Keratinocyte (primary cell): Measurements from ENCODE around the gene CRADD. TPM values are rescaled to one million over a fixed set of nuclear protein-coding genes. Genes with fewer than 3 reads are reported as not detected.

Source experiments
- DNase-seq: peaks from one replicate; pipeline ENCODE4 v3.0.0-alpha.2; 2011; ENCODE audit warnings: low read depth, missing footprints, low spot score
- FAIRE-seq: peaks from 2 replicates; lab custom pipeline; 2011; peaks lifted over from hg19 to GRCh38; lab: Jason Lieb, UNC
- H2AFZ ChIP-seq: 2 replicates; pipeline ENCODE4 v1.6.0; 2012; ENCODE audit warnings: low read length, control low read depth, inconsistent platforms; ENCODE audit not compliant: control insufficient read depth
- H3K27ac ChIP-seq: 2 replicates; pipeline ENCODE4 v1.5.1; 2011; ENCODE audit warnings: low read length; ENCODE audit not compliant: control insufficient read depth, insufficient read depth
- H3K27me3 ChIP-seq: 3 replicates; pipeline ENCODE4 v1.6.0; 2011; ENCODE audit warnings: low read length; ENCODE audit not compliant: control insufficient read depth, insufficient read depth; ENCODE audit errors: extremely low read depth
- H3K36me3 ChIP-seq, 2 experiments: 2 replicates in 1 of 2; 3 replicates in 1 of 2; pipeline ENCODE4 v1.5.1; 2011; ENCODE audit warnings: low read length in 2 of 2, mild to moderate bottlenecking in 1 of 2; ENCODE audit not compliant: control insufficient read depth in 2 of 2, insufficient read depth in 2 of 2; ENCODE audit errors: extremely low read depth in 1 of 2
- H3K4me1 ChIP-seq: 3 replicates; pipeline ENCODE4 v1.5.1; 2011; ENCODE audit warnings: low read length; ENCODE audit not compliant: control insufficient read depth, insufficient read depth; ENCODE audit errors: extremely low read depth
- H3K4me2 ChIP-seq: 3 replicates; pipeline ENCODE4 v1.6.0; 2011; ENCODE audit warnings: low read depth, low read length; ENCODE audit not compliant: control insufficient read depth, insufficient read depth; ENCODE audit errors: extremely low read depth
- H3K4me3 ChIP-seq, 3 experiments: fragments of 200-600 bp in 1 of 3; sonication (generic) in 1 of 3; 2 replicates in 2 of 3; 3 replicates in 1 of 3; pipeline ENCODE4 v1.5.1; 2011 to 2016; ENCODE audit warnings: low read length in 3 of 3, mild to moderate bottlenecking in 3 of 3, control low read depth in 2 of 3, inconsistent platforms in 1 of 3, low read depth in 1 of 3, mixed read lengths in 1 of 3, mixed run types in 1 of 3, moderate library complexity in 1 of 3; ENCODE audit not compliant: control insufficient read depth in 2 of 3, insufficient read depth in 2 of 3; ENCODE audit errors: extremely low read depth in 1 of 3
- H3K79me2 ChIP-seq: 2 replicates; pipeline ENCODE4 v1.6.0; 2012; ENCODE audit warnings: low read length; ENCODE audit not compliant: control insufficient read depth, insufficient read depth
- H3K9ac ChIP-seq: 3 replicates; pipeline ENCODE4 v1.6.0; 2011; ENCODE audit warnings: low read length; ENCODE audit not compliant: control insufficient read depth, insufficient read depth; ENCODE audit errors: extremely low read depth
- H3K9me1 ChIP-seq: 3 replicates; pipeline ENCODE4 v1.6.0; 2011; ENCODE audit warnings: low read length; ENCODE audit not compliant: control insufficient read depth, insufficient read depth; ENCODE audit errors: extremely low read depth
- H3K9me3 ChIP-seq: 2 replicates; pipeline ENCODE4 v1.5.1; 2012; ENCODE audit warnings: low read depth, low read length; ENCODE audit not compliant: control insufficient read depth
- H4K20me1 ChIP-seq: 3 replicates; pipeline ENCODE4 v1.6.0; 2011; ENCODE audit warnings: low read length; ENCODE audit not compliant: control insufficient read depth, insufficient read depth; ENCODE audit errors: extremely low read depth
- CTCF ChIP-seq, 3 experiments: IDR thresholded peaks in 1 of 3; conservative IDR thresholded peaks in 1 of 3; optimal IDR thresholded peaks in 1 of 3; 2 replicates in 2 of 3; 3 replicates in 1 of 3; pipeline versions ENCODE3 to v1.5.1; 2011; ENCODE audit warnings: low read length in 3 of 3, mild to moderate bottlenecking in 3 of 3, moderate library complexity in 2 of 3, control low read depth in 1 of 3, inconsistent platforms in 1 of 3; ENCODE audit not compliant: insufficient read depth in 2 of 3; ENCODE audit errors: extremely low read depth in 1 of 3
- EZH2 ChIP-seq: IDR thresholded peaks from one replicate; pipeline ENCODE4 v1.6.1; 2012; ENCODE audit warnings: inconsistent platforms, mild to moderate bottlenecking, low read length, moderate library complexity
- dilution Hi-C: fragments of 300-500 bp; cut with MboI; formaldehyde crosslinking; loops from one replicate; pipeline ENCODE4 v1.7.0; 2020; ENCODE audit warnings: low sequenced_read_pairs; ENCODE audit not compliant: extremely low pct_ligation_motif_present
- polyA plus RNA-seq, 5 experiments: library from polyadenylated mRNA; depleted of rRNA in 3 of 5; stranded (reverse) in 3 of 5; stranded (forward) in 1 of 5; unstranded in 1 of 5; fragments of >200 nt; gene quantifications; 1 replicate in 1 of 5; 2 replicates in 3 of 5; 3 replicates in 1 of 5; pipeline versions ENCODE4 v1.2.1 to v1.2.3, GENCODE V29; 2011 to 2012; ENCODE audit warnings: missing spikeins in 2 of 5, low read depth in 1 of 5, low replicate concordance in 1 of 5

Gene CRADD
- polyA plus RNA-seq, 1 donor (not counting 4 experiments of a cell fraction or from before 2014, with no cell fraction given), result 11.2 TPM

DNA sequence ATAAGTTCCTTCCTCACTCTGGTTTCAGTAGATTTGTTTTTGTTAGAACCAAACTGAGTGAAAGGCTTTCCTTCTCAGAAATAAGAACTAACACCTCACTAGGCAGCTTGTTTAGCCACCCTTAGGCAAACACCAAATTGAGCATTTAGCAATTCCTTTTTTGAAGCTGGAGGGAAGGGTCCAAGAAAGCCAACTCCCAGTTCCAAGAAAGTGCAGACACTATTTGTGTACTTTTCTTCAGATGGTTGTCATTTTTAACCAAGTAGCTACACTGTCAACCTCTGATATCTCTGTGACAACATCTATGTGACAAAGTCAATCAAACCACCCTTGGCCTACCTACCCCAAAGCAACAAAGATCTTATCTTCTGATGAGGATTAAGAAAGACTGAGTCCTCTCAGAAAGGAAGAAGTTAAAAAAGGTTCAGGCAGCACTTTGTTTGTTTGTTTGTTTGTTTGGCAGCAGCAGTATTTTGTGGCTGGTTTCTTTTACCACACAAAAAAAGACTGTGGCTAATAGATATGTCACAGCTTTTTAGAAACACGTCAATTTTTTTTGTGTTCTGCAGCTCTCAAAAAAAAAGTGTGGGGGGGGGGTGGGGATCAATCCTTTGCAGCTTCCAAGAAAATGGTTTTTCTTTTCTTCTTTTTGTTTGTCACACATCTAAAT, 203.8 kb downstream of the CRADD start:
- Histone ChIP-seq H3K9ac (no peak overlapping the region), H4K20me1 (no peaks in the 10 kb centered on the region), H3K9me3 (no peaks in the 10 kb centered on the region), H2AFZ (no peak overlapping the region), H3K9me1 (no peaks in the 10 kb centered on the region), H3K36me3 (no peaks in the 10 kb centered on the region), H3K79me2 (no peaks in the 10 kb centered on the region), H3K4me3 (no peak overlapping the region), H3K27ac (no peak overlapping the region), H3K4me2 (no peak overlapping the region), H3K27me3 (no peaks in the 10 kb centered on the region), H3K4me1 (no peaks in the 10 kb centered on the region)
- dilution Hi-C loops, result no loop called here
- TF ChIP-seq EZH2, result no peak
- TF ChIP-seq CTCF (optimal IDR thresholded peaks at IDR 0.05 in 1 of 3, IDR thresholded peaks at IDR 0.05 in 1 of 3, conservative IDR thresholded peaks at IDR 0.05 in 1 of 3; ENCODE audit: extremely low read depth in 1 of 3, insufficient read depth in 2 of 3, low read length in 3 of 3), result no peak
- DNase-seq (no peak), FAIRE-seq (no peak)

- Histone ChIP-seq H3K9me3 (no peaks in the 10 kb centered on the region), H3K4me3 (no peak overlapping the region), H3K79me2 (no peaks in the 10 kb centered on the region), H3K4me1 (no peaks in the 10 kb centered on the region), H3K4me2 (no peak overlapping the region), H3K9me1 (no peaks in the 10 kb centered on the region), H3K27ac (no peak overlapping the region), H2AFZ (no peak overlapping the region), H3K36me3 (no peaks in the 10 kb centered on the region), H4K20me1 (no peaks in the 10 kb centered on the region), H3K27me3 (no peaks in the 10 kb centered on the region), H3K9ac (no peak overlapping the region)
- DNase-seq (no peak), FAIRE-seq (no peak)
- no peak for TF ChIP-seq CTCF (optimal IDR thresholded peaks at IDR 0.05 in 1 of 3, IDR thresholded peaks at IDR 0.05 in 1 of 3, conservative IDR thresholded peaks at IDR 0.05 in 1 of 3; ENCODE audit: extremely low read depth in 1 of 3, insufficient read depth in 2 of 3, low read length in 3 of 3)
- TF ChIP-seq EZH2, result no peak
- dilution Hi-C loops, result no loop called here
These were observed 205.6 kb downstream of the CRADD start for GRCh38 chr12:93882763-93883162.
